Measurements from ENCODE around the gene ASB7. TPM values are rescaled to one million over a fixed set of nuclear protein-coding genes. Genes with fewer than 3 reads are reported as not detected.

The ASB7 gene
- total and polyA plus RNA-seq, 2 donors from 2014 or later: 5.3 to 17.7 TPM

DNA sequence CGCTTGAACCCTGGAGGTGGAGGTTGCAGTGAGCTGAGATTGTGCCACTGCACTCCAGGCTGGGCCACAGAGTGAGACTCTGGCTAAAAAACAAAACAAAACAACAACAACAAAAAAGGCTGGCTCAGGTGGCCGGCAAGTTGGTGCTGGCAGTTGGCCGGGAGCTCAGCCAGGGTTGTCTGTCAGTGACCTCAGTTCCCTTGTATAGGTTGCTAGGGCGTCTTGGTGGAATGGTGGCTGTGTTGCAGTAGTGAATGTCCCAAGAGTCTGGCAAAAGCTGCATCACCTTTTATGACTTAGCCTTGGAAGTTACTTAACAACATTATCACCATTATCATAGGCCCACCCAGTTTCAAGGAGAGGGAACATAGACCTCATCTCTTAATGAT is 40.6 kb downstream of the ASB7 start:
- Histone ChIP-seq H3K9ac (ENCODE audit: low read length in 3 of 3) (no peak overlapping the region), H3K4me3 (ENCODE audit: low read length in 3 of 3) (no peak overlapping the region), H3K27me3 (ENCODE audit: control insufficient read depth, insufficient read depth, low read length) (no peaks in the 10 kb centered on the region), H3K4me1 (ENCODE audit: control insufficient read depth in 2 of 3, insufficient read depth in 2 of 3, low read depth in 1 of 3, low read length in 3 of 3) (no peaks in the 10 kb centered on the region), H3K9me3 (ENCODE audit: control insufficient read depth in 2 of 3, insufficient read depth in 1 of 3, low read length in 3 of 3) (no peaks in the 10 kb centered on the region), H3K27ac (ENCODE audit: low read depth in 2 of 2, low read length in 2 of 2) (no peak overlapping the region), H3K36me3 (ENCODE audit: control insufficient read depth in 2 of 3, insufficient read depth in 3 of 3, low read length in 3 of 3) (no peaks in the 10 kb centered on the region)
- no peak for TF ChIP-seq CTCF (IDR thresholded peaks at IDR 0.05; ENCODE audit: borderline replicate concordance, extremely low read depth, insufficient read depth)
- intact Hi-C loops (cut with DNase I): no loop called here
- FAIRE-seq (no peak), DNase-seq (no peak)

DNA sequence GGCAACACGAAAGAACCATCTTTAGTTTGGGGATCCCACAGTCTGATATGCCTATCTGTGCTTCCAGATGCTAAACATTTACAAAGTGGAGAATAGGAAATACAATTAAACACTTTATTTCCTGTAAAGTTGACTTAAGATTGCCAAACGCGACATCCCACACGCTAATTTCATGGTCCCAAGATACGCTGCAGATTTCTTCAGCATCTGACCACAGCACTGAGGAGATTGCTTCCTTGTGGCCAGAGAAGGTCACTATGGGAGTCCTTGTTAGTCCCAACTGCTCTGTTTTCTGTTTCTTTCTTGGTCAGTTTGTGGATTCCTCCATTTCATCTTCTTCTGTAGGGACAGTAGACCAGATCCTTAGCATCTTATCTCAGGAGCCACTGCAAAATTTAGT is 43.3 kb downstream of the ASB7 start:
- no peak overlapping the region for H3K9ac ChIP-seq (ENCODE audit: low read length in 3 of 3)
- intact Hi-C loops (cut with DNase I): no loop called here
- no peaks in the 10 kb centered on the region for H3K27me3 ChIP-seq (ENCODE audit: control insufficient read depth, insufficient read depth, low read length)
- no peak for TF ChIP-seq CTCF (IDR thresholded peaks at IDR 0.05; ENCODE audit: borderline replicate concordance, extremely low read depth, insufficient read depth)
- H3K9me3 ChIP-seq (ENCODE audit: control insufficient read depth in 2 of 3, insufficient read depth in 1 of 3, low read length in 3 of 3): no peaks in the 10 kb centered on the region
- no peak overlapping the region for H3K4me3 ChIP-seq (ENCODE audit: low read length in 3 of 3)
- no peaks in the 10 kb centered on the region for H3K36me3 ChIP-seq (ENCODE audit: control insufficient read depth in 2 of 3, insufficient read depth in 3 of 3, low read length in 3 of 3)
- H3K4me1 ChIP-seq (ENCODE audit: control insufficient read depth in 2 of 3, insufficient read depth in 2 of 3, low read depth in 1 of 3, low read length in 3 of 3): no peaks in the 10 kb centered on the region
- DNase-seq: no peak
- no peak for FAIRE-seq
- no peak overlapping the region for H3K27ac ChIP-seq (ENCODE audit: low read depth in 2 of 2, low read length in 2 of 2)

- H3K4me1 ChIP-seq (ENCODE audit: control insufficient read depth in 2 of 3, insufficient read depth in 2 of 3, low read depth in 1 of 3, low read length in 3 of 3): no peaks in the 10 kb centered on the region
- DNase-seq (no peak), FAIRE-seq (no peak)
- no peak overlapping the region for H3K27ac ChIP-seq (ENCODE audit: low read depth in 2 of 2, low read length in 2 of 2)
- H3K9ac ChIP-seq (ENCODE audit: low read length in 3 of 3): no peak overlapping the region
- no peak for TF ChIP-seq CTCF (IDR thresholded peaks at IDR 0.05; ENCODE audit: borderline replicate concordance, extremely low read depth, insufficient read depth)
- no peak overlapping the region for H3K4me3 ChIP-seq (ENCODE audit: low read length in 3 of 3)
- H3K9me3 ChIP-seq (ENCODE audit: control insufficient read depth in 2 of 3, insufficient read depth in 1 of 3, low read length in 3 of 3): no peaks in the 10 kb centered on the region
- no peaks in the 10 kb centered on the region for H3K27me3 ChIP-seq (ENCODE audit: control insufficient read depth, insufficient read depth, low read length)
- no peaks in the 10 kb centered on the region for H3K36me3 ChIP-seq (ENCODE audit: control insufficient read depth in 2 of 3, insufficient read depth in 3 of 3, low read length in 3 of 3)
- intact Hi-C loops (cut with DNase I): no loop called here
These were observed 46.6 kb downstream of the ASB7 start for GRCh38 chr15:100648951-100649350.

- Histone ChIP-seq H3K27ac (ENCODE audit: low read depth in 2 of 2, low read length in 2 of 2) (no peak overlapping the region), H3K9me3 (ENCODE audit: control insufficient read depth in 2 of 3, insufficient read depth in 1 of 3, low read length in 3 of 3) (no peaks in the 10 kb centered on the region), H3K4me1 (ENCODE audit: control insufficient read depth in 2 of 3, insufficient read depth in 2 of 3, low read depth in 1 of 3, low read length in 3 of 3) (no peaks in the 10 kb centered on the region), H3K27me3 (ENCODE audit: control insufficient read depth, insufficient read depth, low read length) (no peaks in the 10 kb centered on the region), H3K4me3 (ENCODE audit: low read length in 3 of 3) (no peak overlapping the region), H3K36me3 (ENCODE audit: control insufficient read depth in 2 of 3, insufficient read depth in 3 of 3, low read length in 3 of 3) (no peaks in the 10 kb centered on the region), H3K9ac (ENCODE audit: low read length in 3 of 3) (no peak overlapping the region)
- no peak for DNase-seq
- intact Hi-C loops (cut with DNase I): no loop called here
- no peak for TF ChIP-seq CTCF (IDR thresholded peaks at IDR 0.05; ENCODE audit: borderline replicate concordance, extremely low read depth, insufficient read depth)
- FAIRE-seq: no peak
These were observed 48.3 kb downstream of the ASB7 start for GRCh38 chr15:100650685-100651084.
